HepG2 (cell line): ENCODE data around the gene ATP9A. TPM values are rescaled to one million over a fixed set of nuclear protein-coding genes. Genes with fewer than 3 reads are reported as not detected.

Experiments
- AGO2 ChIP-seq: fragments of 200-400 bp; formaldehyde crosslinking; optimal IDR thresholded peaks from 2 replicates; pipeline ENCODE3; 2017; ENCODE audit warnings: mild to moderate bottlenecking, low read depth, low read length, moderate library complexity
- FOSL2 ChIP-seq: sonication (generic); formaldehyde crosslinking; IDR thresholded peaks from 2 replicates; pipeline ENCODE4 v1.4.0; 2020; ENCODE audit warnings: missing genetic modification reagents
- FUBP1 ChIP-seq: sonication (generic); formaldehyde crosslinking; IDR thresholded peaks from 2 replicates; pipeline ENCODE4 v1.5.1; 2020; ENCODE audit warnings: missing genetic modification reagents, mild to moderate bottlenecking, borderline replicate concordance
- GATAD2A ChIP-seq: IDR thresholded peaks from 2 replicates; pipeline ENCODE4 v1.6.1; 2016
- KAT8 ChIP-seq: IDR thresholded peaks from 2 replicates; pipeline ENCODE4 v1.6.1; 2016; ENCODE audit warnings: missing genetic modification reagents, missing compliant biosample characterization
- NFIC ChIP-seq: IDR thresholded peaks from 2 replicates; pipeline ENCODE4 v1.6.1; 2012; ENCODE audit warnings: mild to moderate bottlenecking, low read length, inconsistent platforms
- SALL2 ChIP-seq: sonication (generic); formaldehyde crosslinking; IDR thresholded peaks from 2 replicates; pipeline ENCODE4 v1.8.1; 2023; ENCODE audit warnings: mild to moderate bottlenecking, missing genetic modification reagents, inconsistent platforms
- SNRNP70 ChIP-seq: fragments of 200-400 bp; formaldehyde crosslinking; IDR thresholded peaks from 2 replicates; pipeline ENCODE4 v1.6.1; 2017; ENCODE audit warnings: mild to moderate bottlenecking, low read depth, low read length, moderate library complexity
- TARDBP ChIP-seq: sonication (generic); formaldehyde crosslinking; IDR thresholded peaks from 2 replicates; pipeline ENCODE4 v1.8.0; 2022; ENCODE audit warnings: mild to moderate bottlenecking, missing genetic modification reagents
- ZFX ChIP-seq: sonication (generic); formaldehyde crosslinking; IDR thresholded peaks from 2 replicates; pipeline ENCODE4 v1.4.0; 2020; ENCODE audit warnings: mild to moderate bottlenecking, low read depth, missing genetic modification reagents, moderate library complexity
- ZHX2 ChIP-seq, 2 experiments: sonication (generic) in 1 of 2; formaldehyde crosslinking in 1 of 2; IDR thresholded peaks; 2 replicates each; pipeline versions ENCODE4 v1.6.1 to v1.9.0; 2014 to 2022; ENCODE audit warnings: antibody characterized with exemption in 1 of 2, borderline replicate concordance in 1 of 2, inconsistent platforms in 1 of 2, low read depth in 1 of 2, missing genetic modification reagents in 1 of 2
- ZMYM4 ChIP-seq: sonication (generic); formaldehyde crosslinking; IDR thresholded peaks from 2 replicates; pipeline ENCODE4 v1.8.1; 2023; ENCODE audit warnings: mild to moderate bottlenecking, missing genetic modification reagents
- ZNF274 ChIP-seq: sonication (generic); formaldehyde crosslinking; IDR thresholded peaks from 2 replicates; pipeline ENCODE4 v1.5.1; 2020; ENCODE audit warnings: mild to moderate bottlenecking, missing genetic modification reagents
- ZNF333 ChIP-seq: sonication (generic); formaldehyde crosslinking; IDR thresholded peaks from 2 replicates; pipeline ENCODE4 v1.4.0; 2020; ENCODE audit warnings: mild to moderate bottlenecking, missing genetic modification reagents, borderline replicate concordance
- ZNF460 ChIP-seq: sonication (generic); formaldehyde crosslinking; IDR thresholded peaks from 2 replicates; pipeline ENCODE4 v1.5.1; 2020; ENCODE audit warnings: missing genetic modification reagents, mild to moderate bottlenecking, borderline replicate concordance
- ZNF530 ChIP-seq: sonication (generic); formaldehyde crosslinking; IDR thresholded peaks from 2 replicates; pipeline ENCODE4 v1.5.0; 2020; ENCODE audit warnings: low read depth, mild to moderate bottlenecking, missing genetic modification reagents
- ZNF670 ChIP-seq: sonication (generic); formaldehyde crosslinking; IDR thresholded peaks from 2 replicates; pipeline ENCODE4 v1.8.0; 2022; ENCODE audit warnings: mild to moderate bottlenecking, missing genetic modification reagents, borderline replicate concordance
- ZNF740 ChIP-seq: sonication (generic); formaldehyde crosslinking; IDR thresholded peaks from 2 replicates; pipeline ENCODE4 v1.4.0; 2020; ENCODE audit warnings: missing genetic modification reagents
- ZZZ3 ChIP-seq: sonication (generic); formaldehyde crosslinking; IDR thresholded peaks from 2 replicates; pipeline ENCODE4 v1.4.0; 2020; ENCODE audit warnings: missing genetic modification reagents, mild to moderate bottlenecking, borderline replicate concordance
- polyA plus RNA-seq, 8 experiments: library from polyadenylated mRNA; depleted of rRNA in 3 of 8; stranded (reverse) in 7 of 8; unstranded in 1 of 8; fragments of >200 nt; fragmentation: Illumina TruSeq in 4 of 8; extraction: Trizol in 4 of 8; gene quantifications; 2 replicates each; pipeline versions ENCODE4 v1.2.1 to v1.2.3, GENCODE V29; 2011 to 2016; ENCODE audit warnings: low read depth in 4 of 8, missing spikeins in 1 of 8, mixed read lengths in 1 of 8; ENCODE audit not compliant: insufficient read depth in 1 of 8
- total RNA-seq, 5 experiments: library from RNA; depleted of rRNA; stranded (reverse); fragments of >200 nt; fragmentation: Illumina TruSeq; extraction: Trizol; gene quantifications; 2 replicates each; pipeline ENCODE4 v1.2.3, GENCODE V29; 2016; ENCODE audit warnings: low read depth in 1 of 5

Gene ATP9A
- total and polyA plus RNA-seq, 2 of the 13 experiments (the other 11 are each of a cell fraction or from before 2014, with no cell fraction given) = 11.8 to 18.5 TPM

GRCh38 chr20:51815383-51816076 is 47.3 kb upstream of the ATP9A start (continued):
- TF ChIP-seq FUBP1 (CRISPR knock-in tag) = 0 out of 2 replicates have a peak, but pooled peaks have one; percentile 35
- TF ChIP-seq ZNF670 (CRISPR knock-in tag) = no peak
- peak; percentile 65; the same call in 1 of the 2 replicates for TF ChIP-seq ZNF274 (CRISPR knock-in tag)
- no peak for TF ChIP-seq ZNF530 (CRISPR knock-in tag)
- no peak for TF ChIP-seq ZNF460 (CRISPR knock-in tag)
- no peak for TF ChIP-seq KAT8 (CRISPR knock-in tag)
- no peak for TF ChIP-seq ZNF333 (CRISPR knock-in tag)
- no peak; the same call in 1 of the 2 replicates for TF ChIP-seq ZZZ3
- TF ChIP-seq GATAD2A (CRISPR knock-in tag) = peak; percentile 27; the same call in 1 of the 2 replicates
- TF ChIP-seq TARDBP (CRISPR knock-in tag) = peak; percentile 59; the same call in 1 of the 2 replicates
- no peak for TF ChIP-seq SNRNP70
- TF ChIP-seq ZMYM4 (CRISPR knock-in tag) = no peak
- no peak for TF ChIP-seq ZFX
- TF ChIP-seq AGO2 = no peak
- TF ChIP-seq SALL2 = no peak
- TF ChIP-seq ZHX2 (IDR thresholded peaks at IDR 0.05; ENCODE audit: low read depth) = no peak
- TF ChIP-seq ZHX2 (CRISPR knock-in tag; IDR thresholded peaks at IDR 0.05; ENCODE audit: borderline replicate concordance) = no peak
- TF ChIP-seq ZNF740 (CRISPR knock-in tag) = no peak
- TF ChIP-seq FOSL2 = peak; percentile 48
- TF ChIP-seq NFIC = no peak
